ENCODE data around the gene PLXNA3.

DNA sequence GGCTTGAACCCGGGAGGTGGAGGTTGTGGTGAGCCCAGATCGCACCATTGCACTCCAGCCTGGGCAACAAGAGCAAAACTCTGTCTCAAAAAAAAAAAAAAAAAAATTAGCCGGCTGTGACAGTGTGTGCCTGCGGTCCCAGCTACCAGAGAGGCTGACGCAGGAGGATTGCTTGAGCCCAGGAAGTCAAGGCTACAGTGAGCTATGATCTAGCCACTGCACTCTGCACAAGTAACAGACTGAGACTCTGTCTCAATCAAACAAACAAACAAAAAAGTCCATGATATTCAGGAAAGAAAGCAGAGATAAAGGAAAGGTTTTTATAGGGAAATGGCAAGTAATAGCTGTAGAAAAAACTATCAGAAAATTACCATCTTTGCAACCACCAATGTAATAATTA, 23.1 kb downstream of the PLXNA3 start:
- no peak for TF ChIP-seq EZH2 (IDR thresholded peaks at IDR 0.05)
- TF ChIP-seq, protein P1, sequence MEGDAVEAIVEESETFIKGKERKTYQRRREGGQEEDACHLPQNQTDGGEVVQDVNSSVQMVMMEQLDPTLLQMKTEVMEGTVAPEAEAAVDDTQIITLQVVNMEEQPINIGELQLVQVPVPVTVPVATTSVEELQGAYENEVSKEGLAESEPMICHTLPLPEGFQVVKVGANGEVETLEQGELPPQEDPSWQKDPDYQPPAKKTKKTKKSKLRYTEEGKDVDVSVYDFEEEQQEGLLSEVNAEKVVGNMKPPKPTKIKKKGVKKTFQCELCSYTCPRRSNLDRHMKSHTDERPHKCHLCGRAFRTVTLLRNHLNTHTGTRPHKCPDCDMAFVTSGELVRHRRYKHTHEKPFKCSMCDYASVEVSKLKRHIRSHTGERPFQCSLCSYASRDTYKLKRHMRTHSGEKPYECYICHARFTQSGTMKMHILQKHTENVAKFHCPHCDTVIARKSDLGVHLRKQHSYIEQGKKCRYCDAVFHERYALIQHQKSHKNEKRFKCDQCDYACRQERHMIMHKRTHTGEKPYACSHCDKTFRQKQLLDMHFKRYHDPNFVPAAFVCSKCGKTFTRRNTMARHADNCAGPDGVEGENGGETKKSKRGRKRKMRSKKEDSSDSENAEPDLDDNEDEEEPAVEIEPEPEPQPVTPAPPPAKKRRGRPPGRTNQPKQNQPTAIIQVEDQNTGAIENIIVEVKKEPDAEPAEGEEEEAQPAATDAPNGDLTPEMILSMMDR (IDR thresholded peaks at IDR 0.05), result no peak
- TF ChIP-seq EZH2phosphoT487 (IDR thresholded peaks at IDR 0.05), result no peak

Data from neural progenitor cell (in vitro differentiated cells).